Kidney (tissue), 14 donors: Measurements from ENCODE around the gene TSSC4. TPM values are rescaled to one million over a fixed set of nuclear protein-coding genes. Genes with fewer than 3 reads are reported as not detected.

Source experiments
- DNase-seq, 5 donors: peaks; one replicate each; pipeline ENCODE4 v3.0.0-alpha.2; 2013 to 2020
- FAIRE-seq: peaks from 2 replicates; lab custom pipeline; 2012; peaks lifted over from hg19 to GRCh38; lab: Jason Lieb, UNC
- H3K27ac ChIP-seq, 2 donors: one replicate each; pipeline ENCODE4 v1.7.0; 2013; ENCODE audit warnings: low read depth in 2 of 2, low read length in 2 of 2, inconsistent platforms in 1 of 2
- H3K27me3 ChIP-seq: one replicate; pipeline ENCODE4 v1.7.1; 2013; ENCODE audit warnings: low read length, inconsistent platforms; ENCODE audit not compliant: control insufficient read depth, insufficient read depth
- H3K36me3 ChIP-seq, 3 donors: one replicate each; pipeline versions ENCODE4 v1.7.0 to v1.7.1; 2013; ENCODE audit warnings: low read length in 3 of 3, control low read depth in 1 of 3, inconsistent platforms in 1 of 3; ENCODE audit not compliant: insufficient read depth in 3 of 3, control insufficient read depth in 2 of 3
- H3K4me1 ChIP-seq, 3 donors: one replicate each; pipeline versions ENCODE4 v1.7.0 to v1.7.1; 2013; ENCODE audit warnings: low read length in 3 of 3, inconsistent platforms in 1 of 3, low read depth in 1 of 3; ENCODE audit not compliant: control insufficient read depth in 2 of 3, insufficient read depth in 2 of 3
- H3K4me3 ChIP-seq, 3 donors: one replicate each; pipeline versions ENCODE4 v1.7.0 to v1.8.1; 2013; ENCODE audit warnings: low read length in 3 of 3, control low read depth in 1 of 3, inconsistent platforms in 1 of 3
- H3K9ac ChIP-seq, 3 donors: one replicate each; pipeline versions ENCODE4 v1.7.0 to v1.7.1; 2013; ENCODE audit warnings: low read length in 3 of 3, control low read depth in 1 of 3, inconsistent platforms in 1 of 3
- H3K9me3 ChIP-seq, 3 donors: one replicate each; pipeline versions ENCODE4 v1.7.0 to v1.7.1; 2013; ENCODE audit warnings: low read length in 3 of 3, control low read depth in 1 of 3, inconsistent platforms in 1 of 3; ENCODE audit not compliant: control insufficient read depth in 2 of 3, insufficient read depth in 1 of 3
- intact Hi-C: fragments of 100-400 bp; cut with DNase I; formaldehyde crosslinking; loops from one replicate; pipeline ENCODE4 v1.11.1; 2022
- polyA plus RNA-seq: library from polyadenylated mRNA; stranded (reverse); fragments of 350-450 nt; fragmentation: Illumina TruSeq; extraction: RNeasy Lipid Tissue Mini Kit (QIAGEN cat#74804); gene quantifications from one replicate; pipeline ENCODE4 v1.2.3, GENCODE V29; 2014; ENCODE audit warnings: low read depth, low replicate concordance; ENCODE audit not compliant: insufficient read depth
- total RNA-seq: library from RNA; stranded (reverse); fragmentation: NEBNext Ultra II Directional; extraction: Animal tissue kit (Norgen Biotek cat#: 25700); gene quantifications from one replicate; pipeline ENCODE4 v1.2.1, GENCODE V29; 2021
- TF ChIP-seq, protein P1 (sequence below): IDR thresholded peaks from 3 replicates; pipeline ENCODE4 v1.5.1; 2012; ENCODE audit warnings: mild to moderate bottlenecking, moderate library complexity, borderline replicate concordance; ENCODE audit not compliant: insufficient read depth; ENCODE audit errors: extremely low read depth
- donor health status: control.
- donor health status: control.
- donor health status: control.
- donor health status: control.
- donor health status: control.
- donor health status: DM: yes; HTN: yes; CAD: no.
- donor health status: Normal renal cell carcinoma (clear cell type).

The TSSC4 gene
- total and polyA plus RNA-seq, 2 donors from 2014 or later, result 42.3 to 51.4 TPM

DNA sequence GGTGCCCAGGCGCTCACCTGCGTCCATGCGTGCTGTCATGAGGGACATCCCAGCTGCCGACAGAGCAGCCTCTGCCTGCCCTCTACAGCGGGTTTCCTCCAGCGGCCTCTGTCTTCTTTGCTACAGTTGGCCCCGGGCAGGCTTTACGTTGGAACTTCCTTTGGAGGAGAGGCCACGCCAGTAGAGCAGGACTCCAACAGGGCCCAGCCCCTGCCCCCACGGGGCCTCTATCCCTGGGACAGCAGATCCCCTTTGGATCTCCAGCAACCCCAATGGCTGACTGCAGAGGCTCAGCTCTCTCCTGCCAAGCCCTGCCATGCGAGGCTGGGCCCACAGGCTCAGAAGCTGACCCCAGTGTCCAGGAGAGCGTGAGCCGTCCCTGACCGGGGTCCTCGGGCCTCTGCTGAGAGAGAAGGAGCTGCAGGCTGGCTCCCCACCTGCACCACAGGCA is 31.6 kb downstream of the TSSC4 start:
- DNase-seq (peak in 3 of 5 donors; percentile 22 to 54 (median 45)), FAIRE-seq (no peak)
- Histone ChIP-seq H3K36me3 (peaks cover 0 to 6% (median 0%) of the 10 kb centered on the region in 3 donors), H3K4me3 (no peak overlapping the region), H3K9me3 (no peaks in the 10 kb centered on the region), H3K27ac (no peak overlapping the region), H3K4me1 (no peaks in the 10 kb centered on the region), H3K27me3 (no peaks in the 10 kb centered on the region), H3K9ac (no peak overlapping the region)
- TF ChIP-seq, protein P1, sequence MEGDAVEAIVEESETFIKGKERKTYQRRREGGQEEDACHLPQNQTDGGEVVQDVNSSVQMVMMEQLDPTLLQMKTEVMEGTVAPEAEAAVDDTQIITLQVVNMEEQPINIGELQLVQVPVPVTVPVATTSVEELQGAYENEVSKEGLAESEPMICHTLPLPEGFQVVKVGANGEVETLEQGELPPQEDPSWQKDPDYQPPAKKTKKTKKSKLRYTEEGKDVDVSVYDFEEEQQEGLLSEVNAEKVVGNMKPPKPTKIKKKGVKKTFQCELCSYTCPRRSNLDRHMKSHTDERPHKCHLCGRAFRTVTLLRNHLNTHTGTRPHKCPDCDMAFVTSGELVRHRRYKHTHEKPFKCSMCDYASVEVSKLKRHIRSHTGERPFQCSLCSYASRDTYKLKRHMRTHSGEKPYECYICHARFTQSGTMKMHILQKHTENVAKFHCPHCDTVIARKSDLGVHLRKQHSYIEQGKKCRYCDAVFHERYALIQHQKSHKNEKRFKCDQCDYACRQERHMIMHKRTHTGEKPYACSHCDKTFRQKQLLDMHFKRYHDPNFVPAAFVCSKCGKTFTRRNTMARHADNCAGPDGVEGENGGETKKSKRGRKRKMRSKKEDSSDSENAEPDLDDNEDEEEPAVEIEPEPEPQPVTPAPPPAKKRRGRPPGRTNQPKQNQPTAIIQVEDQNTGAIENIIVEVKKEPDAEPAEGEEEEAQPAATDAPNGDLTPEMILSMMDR, result no peak
- intact Hi-C loops, result no loop called here

DNA sequence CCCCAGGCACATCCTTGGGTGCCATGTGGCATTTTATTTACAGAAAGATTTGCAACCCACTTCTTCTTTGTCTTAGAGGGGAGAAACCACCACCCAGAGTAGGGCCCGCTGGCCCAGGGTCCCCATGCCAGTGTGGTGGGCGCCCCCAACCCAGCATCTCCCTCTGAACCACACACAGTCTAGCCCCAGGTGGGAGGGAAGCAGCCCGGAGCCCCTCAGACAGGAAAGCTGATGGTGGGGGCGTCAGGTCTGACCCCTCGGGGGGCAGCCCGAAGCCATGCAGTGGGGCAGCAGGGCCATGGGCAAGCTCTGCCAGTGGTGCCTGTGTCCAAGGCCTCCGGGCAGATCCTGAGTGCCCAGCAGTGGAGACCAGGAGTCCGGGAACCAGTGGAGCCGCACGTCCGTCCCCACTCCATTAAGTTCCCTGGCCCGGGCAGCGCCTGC is 32.1 kb downstream of the TSSC4 start:
- TF ChIP-seq, protein P1, result no peak
- H3K9me3 ChIP-seq, result no peaks in the 10 kb centered on the region
- no peak overlapping the region for H3K27ac ChIP-seq
- H3K4me3 ChIP-seq, result no peak overlapping the region
- intact Hi-C loops, result no loop called here
- peaks cover 0 to 6% (median 0%) of the 10 kb centered on the region in 3 donors for H3K36me3 ChIP-seq
- DNase-seq (peak in 1 of 5 donors; percentile 67), FAIRE-seq (no peak)
- H3K9ac ChIP-seq, result no peak overlapping the region
- no peaks in the 10 kb centered on the region for H3K27me3 ChIP-seq
- no peaks in the 10 kb centered on the region for H3K4me1 ChIP-seq

DNA sequence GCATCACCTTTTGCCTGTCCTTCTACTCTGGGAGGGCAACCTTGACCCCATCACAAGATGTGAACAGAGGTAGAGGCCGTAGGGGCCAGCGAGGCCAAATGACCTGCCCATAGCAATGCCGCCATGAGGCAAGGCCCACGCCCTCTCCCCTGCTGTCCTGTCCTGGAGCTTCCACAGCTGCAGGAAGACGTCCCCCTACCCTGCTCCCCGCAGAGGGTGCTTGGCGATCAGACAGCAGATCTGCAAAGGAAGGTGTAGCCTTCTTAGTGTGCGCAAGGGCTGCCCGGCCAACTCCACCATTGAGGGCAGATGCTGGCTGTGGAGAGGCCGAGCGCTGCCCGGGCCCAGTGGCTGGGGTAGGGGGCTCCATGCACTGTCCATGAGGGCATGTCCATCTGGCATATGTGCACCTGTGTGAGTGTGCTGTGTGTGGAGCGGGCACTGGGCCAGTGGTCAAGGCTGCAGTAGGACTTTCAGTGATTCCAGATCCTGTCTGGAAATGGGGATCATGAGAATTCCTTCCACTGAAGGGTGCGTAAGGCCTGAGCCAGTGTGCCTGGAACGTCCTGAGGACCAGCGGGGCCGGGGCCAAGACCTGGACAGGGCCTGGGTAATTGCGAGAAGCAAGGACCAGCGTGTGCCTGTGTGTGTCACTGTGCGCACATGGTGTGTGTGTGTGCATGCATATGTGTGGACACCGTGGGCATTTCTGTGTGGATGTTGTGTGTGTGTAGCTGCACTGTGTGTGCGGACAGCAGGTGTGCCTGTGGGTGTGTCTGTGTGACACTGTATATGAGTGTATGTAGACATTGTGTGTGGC is 32.8 kb downstream of the TSSC4 start:
- TF ChIP-seq, protein P1, result no peak
- Histone ChIP-seq H3K9ac (no peak overlapping the region), H3K27me3 (no peaks in the 10 kb centered on the region), H3K4me1 (no peaks in the 10 kb centered on the region), H3K27ac (no peak overlapping the region), H3K4me3 (no peak overlapping the region), H3K36me3 (peaks cover 0 to 6% (median 0%) of the 10 kb centered on the region in 3 donors), H3K9me3 (no peaks in the 10 kb centered on the region)
- intact Hi-C loops, result no loop called here
- FAIRE-seq (no peak), DNase-seq (peak in 1 of 5 donors; percentile 45)
